M059J (cell line): ENCODE results near the gene FNDC5. TPM values are rescaled to one million over a fixed set of nuclear protein-coding genes. Genes with fewer than 3 reads are reported as not detected.
A peak's percentile ranks its signal among the peaks of the same experiment; 100 is the strongest.

ENCODE experiments used
- DNase-seq: peaks from one replicate; pipeline ENCODE4 v3.0.0-alpha.2; 2012; ENCODE audit warnings: low read depth
- total RNA-seq: library from RNA; depleted of rRNA; stranded (reverse); fragments of >200 nt; shearing (Covaris generic); gene quantifications from 2 replicates; pipeline ENCODE4 v1.2.3, GENCODE V29; 2014

Gene FNDC5
- total RNA-seq, 1 experiment from 2014 or later = 2.9 TPM

GRCh38 chr1:32884032-32884372 is 13.3 kb upstream of the FNDC5 start:
- DNase-seq = no peak

- DNase-seq = no peak
Measured at GRCh38 chr1:32883338-32884031, 12.8 kb upstream of the FNDC5 start.

- no peak for DNase-seq
Measured at GRCh38 chr1:32881871-32882850, 11.4 kb upstream of the FNDC5 start.

GRCh38 chr1:32881291-32881690 is 10.6 kb upstream of the FNDC5 start:
- no peak for DNase-seq

- no peak for DNase-seq
Measured at GRCh38 chr1:32878637-32879041, 7.9 kb upstream of the FNDC5 start.

- peak; percentile 66 for DNase-seq
Measured at GRCh38 chr1:32878183-32878582, 7.5 kb upstream of the FNDC5 start.

GRCh38 chr1:32877211-32878110 is 6.7 kb upstream of the FNDC5 start:
- DNase-seq = no peak

- peak; percentile 33 for DNase-seq
Measured at GRCh38 chr1:32876341-32877210, 5.9 kb upstream of the FNDC5 start.

GRCh38 chr1:32874860-32875752 is 4.4 kb upstream of the FNDC5 start:
- DNase-seq = no peak

GRCh38 chr1:32873484-32873883 is 2.8 kb upstream of the FNDC5 start:
- DNase-seq = no peak

GRCh38 chr1:32872192-32872460 is 1.4 kb upstream of the FNDC5 start:
- DNase-seq = no peak

GRCh38 chr1:32871364-32872191 is 866 bp upstream of the FNDC5 start:
- DNase-seq = peak; percentile 16

- DNase-seq = no peak
Measured at GRCh38 chr1:32869923-32870614, 643 bp downstream of the FNDC5 start.

- DNase-seq = no peak
Measured at GRCh38 chr1:32868806-32869455, 1.8 kb downstream of the FNDC5 start.

GRCh38 chr1:32868085-32868484 is 2.6 kb downstream of the FNDC5 start:
- DNase-seq = no peak

GRCh38 chr1:32867671-32868070 is 3.0 kb downstream of the FNDC5 start:
- no peak for DNase-seq

GRCh38 chr1:32867151-32867550 is 3.6 kb downstream of the FNDC5 start:
- no peak for DNase-seq
